HL-60 (cell line): ENCODE measurements around the gene MOB3B.

Source experiments
- POLR2AphosphoS5 ChIP-seq: IDR thresholded peaks from 2 replicates; pipeline ENCODE4 v1.6.1; 2012; ENCODE audit warnings: low read depth
- TF ChIP-seq, protein P1 (sequence below): IDR thresholded peaks from one replicate; pipeline ENCODE4 v1.5.1; 2011; ENCODE audit warnings: low read length, control low read depth, inconsistent platforms; ENCODE audit not compliant: insufficient read depth

DNA sequence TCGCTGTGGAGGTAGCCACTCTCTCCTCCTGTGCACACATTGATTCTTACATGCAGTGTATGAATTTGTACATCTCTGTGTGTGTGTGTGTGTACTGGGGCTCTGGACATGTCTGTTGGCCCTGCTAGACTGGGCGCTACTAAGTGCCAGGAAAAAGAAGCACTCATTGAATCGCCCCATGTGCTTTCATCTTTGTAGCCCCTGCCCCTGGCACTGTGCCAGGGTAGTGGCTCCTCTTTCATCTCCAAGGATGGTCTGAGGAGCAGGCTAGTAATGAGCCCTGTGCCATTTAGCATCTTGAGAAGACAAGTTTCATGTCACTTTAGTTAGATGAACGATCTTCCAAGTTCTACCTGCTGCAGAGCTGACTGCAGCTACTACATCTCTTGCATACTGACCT, 198.2 kb downstream of the MOB3B start:
- TF ChIP-seq, protein P1, sequence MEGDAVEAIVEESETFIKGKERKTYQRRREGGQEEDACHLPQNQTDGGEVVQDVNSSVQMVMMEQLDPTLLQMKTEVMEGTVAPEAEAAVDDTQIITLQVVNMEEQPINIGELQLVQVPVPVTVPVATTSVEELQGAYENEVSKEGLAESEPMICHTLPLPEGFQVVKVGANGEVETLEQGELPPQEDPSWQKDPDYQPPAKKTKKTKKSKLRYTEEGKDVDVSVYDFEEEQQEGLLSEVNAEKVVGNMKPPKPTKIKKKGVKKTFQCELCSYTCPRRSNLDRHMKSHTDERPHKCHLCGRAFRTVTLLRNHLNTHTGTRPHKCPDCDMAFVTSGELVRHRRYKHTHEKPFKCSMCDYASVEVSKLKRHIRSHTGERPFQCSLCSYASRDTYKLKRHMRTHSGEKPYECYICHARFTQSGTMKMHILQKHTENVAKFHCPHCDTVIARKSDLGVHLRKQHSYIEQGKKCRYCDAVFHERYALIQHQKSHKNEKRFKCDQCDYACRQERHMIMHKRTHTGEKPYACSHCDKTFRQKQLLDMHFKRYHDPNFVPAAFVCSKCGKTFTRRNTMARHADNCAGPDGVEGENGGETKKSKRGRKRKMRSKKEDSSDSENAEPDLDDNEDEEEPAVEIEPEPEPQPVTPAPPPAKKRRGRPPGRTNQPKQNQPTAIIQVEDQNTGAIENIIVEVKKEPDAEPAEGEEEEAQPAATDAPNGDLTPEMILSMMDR, result no peak
- TF ChIP-seq POLR2AphosphoS5, result no peak
